Epithelial cell of proximal tubule (primary cell): ENCODE data around the gene IPO8. TPM values are rescaled to one million over a fixed set of nuclear protein-coding genes. Genes with fewer than 3 reads are reported as not detected.

Source experiments
- DNase-seq: peaks from one replicate; pipeline ENCODE4 v3.0.0-alpha.2; 2011; ENCODE audit warnings: low read depth
- H3K4me3 ChIP-seq: 2 replicates; pipeline ENCODE4 v1.5.1; 2011; ENCODE audit warnings: low read depth, mild to moderate bottlenecking, low read length
- CTCF ChIP-seq: conservative IDR thresholded peaks from 2 replicates; pipeline ENCODE4 v1.5.1; 2012; ENCODE audit warnings: low read depth, mild to moderate bottlenecking, low read length
- total RNA-seq: library from RNA; depleted of rRNA; stranded (reverse); fragments of >200 nt; gene quantifications from 2 replicates; pipeline ENCODE4 v1.2.3, GENCODE V29; 2015

The IPO8 gene
- total RNA-seq, 1 donor from 2014 or later: 12.5 TPM

GRCh38 chr12:30652034-30652696 lies 43.5 kb downstream of the IPO8 start:
- no peak for TF ChIP-seq CTCF
- DNase-seq: no peak
- no peak overlapping the region for H3K4me3 ChIP-seq

- no peak overlapping the region for H3K4me3 ChIP-seq
- no peak for TF ChIP-seq CTCF
- DNase-seq: no peak
Observed at GRCh38 chr12:30646821-30647220, 48.8 kb downstream of the IPO8 start.

- no peak overlapping the region for H3K4me3 ChIP-seq
- no peak for DNase-seq
- no peak for TF ChIP-seq CTCF
Observed at GRCh38 chr12:30643366-30643765, 52.3 kb downstream of the IPO8 start.

- H3K4me3 ChIP-seq: no peak overlapping the region
- no peak for DNase-seq
- TF ChIP-seq CTCF: no peak
Observed at GRCh38 chr12:30640392-30640791, 55.3 kb downstream of the IPO8 start.

- TF ChIP-seq CTCF: no peak
- H3K4me3 ChIP-seq: no peak overlapping the region
- no peak for DNase-seq
Observed at GRCh38 chr12:30635385-30635784, 60.3 kb downstream of the IPO8 start.

GRCh38 chr12:30631740-30632139 lies 63.9 kb downstream of the IPO8 start:
- H3K4me3 ChIP-seq: no peak overlapping the region
- no peak for TF ChIP-seq CTCF
- DNase-seq: no peak

GRCh38 chr12:30630979-30631285 lies 64.7 kb downstream of the IPO8 start:
- no peak for TF ChIP-seq CTCF
- DNase-seq: no peak
- no peak overlapping the region for H3K4me3 ChIP-seq
